ENCODE measurements around the gene MCF2L2.
"Not testable (repeated sequence)": the region's sequence is repeated elsewhere in the genome, so short reads cannot be mapped to it uniquely, and the experiment has no call there.

The MCF2L2 gene

GRCh38 chr3:183428447-183429211 is at the start of gene MCF2L2:
MCF2L2 (minus strand) TSS chr3:183428619; CDS start chr3:183427977, 642 bp downstream.
- H3K27ac ChIP-seq = no peak within 1 kb of the TSS
- H3K4me1 ChIP-seq (ENCODE audit: control insufficient read depth in 1 of 2, insufficient read depth in 1 of 2, low read depth in 1 of 2, low read length in 1 of 2) = peaks cover 14 to 17% of the 10 kb centered on the region in 2 experiments
- TF ChIP-seq CTCF (IDR thresholded peaks at IDR 0.05) = no peak
- H3K27me3 ChIP-seq = peaks cover 86% of the 10 kb centered on the region
- H3K4me3 ChIP-seq (ENCODE audit: low read depth in 1 of 2, low read length in 1 of 2) = peak within 1 kb of the TSS; percentile 13 to 55
- H3K9me3 ChIP-seq = no peaks in the 10 kb centered on the region
- H3K36me3 ChIP-seq = no peaks in the 10 kb centered on the region

- no peaks in the 10 kb centered on the region for H3K4me1 ChIP-seq (ENCODE audit: control insufficient read depth in 1 of 2, insufficient read depth in 1 of 2, low read depth in 1 of 2, low read length in 1 of 2)
- no peaks in the 10 kb centered on the region for H3K27me3 ChIP-seq
- H3K9me3 ChIP-seq = no peaks in the 10 kb centered on the region
- H3K4me3 ChIP-seq (ENCODE audit: low read depth in 1 of 2, low read length in 1 of 2) = no peak overlapping the region
- H3K27ac ChIP-seq = no peak overlapping the region
- TF ChIP-seq CTCF (IDR thresholded peaks at IDR 0.05) = no peak
- H3K36me3 ChIP-seq = no peaks in the 10 kb centered on the region
These were observed 49.5 kb upstream of the MCF2L2 start for GRCh38 chr3:183477801-183478456.

- H3K4me3 ChIP-seq (ENCODE audit: low read depth in 1 of 2, low read length in 1 of 2); H3K27me3 ChIP-seq; H3K9me3 ChIP-seq; H3K27ac ChIP-seq; H3K4me1 ChIP-seq (ENCODE audit: control insufficient read depth in 1 of 2, insufficient read depth in 1 of 2, low read depth in 1 of 2, low read length in 1 of 2); H3K36me3 ChIP-seq: not testable (repeated sequence)
These were observed 47.3 kb upstream of the MCF2L2 start for GRCh38 chr3:183475764-183476162.

- H3K4me1 ChIP-seq (ENCODE audit: control insufficient read depth in 1 of 2, insufficient read depth in 1 of 2, low read depth in 1 of 2, low read length in 1 of 2) = no peaks in the 10 kb centered on the region
- no peak overlapping the region for H3K4me3 ChIP-seq (ENCODE audit: low read depth in 1 of 2, low read length in 1 of 2)
- no peaks in the 10 kb centered on the region for H3K27me3 ChIP-seq
- no peaks in the 10 kb centered on the region for H3K9me3 ChIP-seq
- H3K27ac ChIP-seq = no peak overlapping the region
- H3K36me3 ChIP-seq = no peaks in the 10 kb centered on the region
- no peak for TF ChIP-seq CTCF (IDR thresholded peaks at IDR 0.05)
These were observed 46.8 kb upstream of the MCF2L2 start for GRCh38 chr3:183475016-183475763.

GRCh38 chr3:183473969-183474368 is 45.5 kb upstream of the MCF2L2 start:
- Histone ChIP-seq H3K36me3 (no peaks in the 10 kb centered on the region), H3K27me3 (no peaks in the 10 kb centered on the region), H3K27ac (no peak overlapping the region), H3K9me3 (no peaks in the 10 kb centered on the region), H3K4me1 (ENCODE audit: control insufficient read depth in 1 of 2, insufficient read depth in 1 of 2, low read depth in 1 of 2, low read length in 1 of 2) (peaks cover 6% of the 10 kb centered on the region in 2 experiments), H3K4me3 (ENCODE audit: low read depth in 1 of 2, low read length in 1 of 2) (no peak overlapping the region)
- TF ChIP-seq CTCF (IDR thresholded peaks at IDR 0.05) = no peak
